Measurements from ENCODE around the gene RADIL. TPM values are rescaled to one million over a fixed set of nuclear protein-coding genes. Genes with fewer than 3 reads are reported as not detected.

Gene RADIL
- total and polyA plus RNA-seq, 9 of the 15 experiments (the other 6 are each of a cell fraction or from before 2014, with no cell fraction given) = 0.06 to 8.1 (median 1.9) TPM; not detected in 1

- ATAC-seq (peak; percentile 51), DNase-seq (ENCODE audit: extremely low read depth in 1 of 4, low spot score in 3 of 4) (peak; percentile 29 to 60 (median 33)), FAIRE-seq (peak; percentile 78)
- Histone ChIP-seq H3K79me2 (ENCODE audit: control insufficient read depth, insufficient read depth, low read length) (peaks cover 4% of the 10 kb centered on the region; the same call in 2 of the 3 replicates), H3K4me1 (replicated peaks in 1 of 2; ENCODE audit: control insufficient read depth in 2 of 2, insufficient read depth in 2 of 2, low read length in 2 of 2) (peaks cover 9 to 18% of the 10 kb centered on the region in 2 experiments), H4K20me1 (replicated peaks; ENCODE audit: control insufficient read depth, insufficient read depth, low read length) (no peaks in the 10 kb centered on the region), H2AFZ (ENCODE audit: low read depth, low read length) (peak overlapping the region; percentile 87), H3K27me3 (ENCODE audit: control insufficient read depth in 2 of 2, insufficient read depth in 2 of 2, low read length in 2 of 2) (no peaks in the 10 kb centered on the region), H3K4me3 (peak overlapping the region; percentile 70), H3K27ac (ENCODE audit: extremely low read depth, low read depth, low read length) (no peak overlapping the region; the same call in 2 of the 3 replicates), H3K36me3 (ENCODE audit: control insufficient read depth, insufficient read depth, low read length) (peaks cover 3% of the 10 kb centered on the region; the same call in 1 of the 3 replicates), H3K4me2 (ENCODE audit: insufficient read depth, low read length) (peak overlapping the region; percentile 78), H3K9me3 (replicated peaks; ENCODE audit: control insufficient read depth, insufficient read depth, low read depth, low read length) (no peaks in the 10 kb centered on the region; the same call in 1 of the 2 replicates), H3K9ac (ENCODE audit: insufficient read depth in 1 of 2, low read depth in 2 of 2, low read length in 2 of 2) (peak overlapping the region; percentile 71 to 96; a peak in 3 of 4 replicates), H3K9me1 (ENCODE audit: control insufficient read depth, insufficient read depth, low read length) (no peaks in the 10 kb centered on the region)
- WGBS (ENCODE audit: insufficient coverage, low coverage, missing lambda C conversion rate) = 40% methylated on average over 35 of the region's 35 CpGs
- intact Hi-C loops (cut with micrococcal nuclease) (loop anchor here (1.0 to 10.0 kb wide), 4 partner anchors 33 to 268 kb away; no protein-coding TSS in a partner anchor), in situ Hi-C loops (cut with MboI) (no loop called here)
- ChIA-PET CTCF (ENCODE audit: low intra/inter-chr PET ratio) (interaction anchor here (0.6 to 2.2 kb wide), 3 partner anchors 33 to 321 kb away, joined by 3 to 11 read pairs (median 6); no protein-coding TSS in a partner anchor), POLR2A (interaction anchor here (0.6 to 1.4 kb wide), 5 partner anchors 9 to 121 kb away, joined by 3 to 4 read pairs (median 3); partner anchors contain the start of gene AP5Z1)
- TSS peak; percentile 59 for BruUV-seq (replicated peaks)
- 0 out of 2 replicates have a peak, but pooled peaks have one; percentile 32 for TF ChIP-seq ATF7 (IDR thresholded peaks at IDR 0.05)
- TF ChIP-seq HDAC2 (IDR thresholded peaks at IDR 0.05) = no peak
- TF ChIP-seq MBD1 (CRISPR knock-in tag; IDR thresholded peaks at IDR 0.05) = peak; percentile 74; the same call in 1 of the 2 replicates
- 0 out of 2 replicates have a peak, but pooled peaks have one; percentile 26 for TF ChIP-seq JUND (IDR thresholded peaks at IDR 0.05; ENCODE audit: borderline replicate concordance, low read depth, low read length)
- TF ChIP-seq JUND (tag; IDR thresholded peaks at IDR 0.05; ENCODE audit: borderline replicate concordance, low read depth, low read length) = no peak
- TF ChIP-seq E2F6 (IDR thresholded peaks at IDR 0.05; ENCODE audit: borderline replicate concordance in 1 of 2, extremely low read depth in 1 of 2, insufficient read depth in 1 of 2, insufficient read length in 1 of 2, low read depth in 1 of 2, low read length in 1 of 2, poor library complexity in 1 of 2, severe bottlenecking in 1 of 2) = peak in 1 of 2 experiments; percentile 44
- TF ChIP-seq ATF3 (IDR thresholded peaks at IDR 0.05) = peak; percentile 29; the same call in 1 of the 2 replicates
- no peak for TF ChIP-seq ATF3 (CRISPR knock-in tag; conservative IDR thresholded peaks at IDR 0.05)
- TF ChIP-seq CREM (IDR thresholded peaks at IDR 0.05; ENCODE audit: low read depth) = peak; percentile 62
- no peak for TF ChIP-seq HES1 (IDR thresholded peaks at IDR 0.05; ENCODE audit: low read depth)
- TF ChIP-seq CREB1 (IDR thresholded peaks at IDR 0.05) = 0 out of 2 replicates have a peak, but pooled peaks have one; percentile 27
- no peak for TF ChIP-seq CREB1 (CRISPR knock-in tag; IDR thresholded peaks at IDR 0.05)
- TF ChIP-seq NFXL1 (CRISPR knock-in tag; IDR thresholded peaks at IDR 0.05) = no peak
- TF ChIP-seq CBFA2T3 (IDR thresholded peaks at IDR 0.05) = peak; percentile 35; the same call in 1 of the 2 replicates
Measured at GRCh38 chr7:4882169-4883032, 1.1 kb downstream of the RADIL start.
